Transverse colon (tissue), 4 donors: ENCODE results near the gene BMP3. TPM values are rescaled to one million over a fixed set of nuclear protein-coding genes. Genes with fewer than 3 reads are reported as not detected.

Experiments used
- DNase-seq: peaks from one replicate; pipeline ENCODE4 v3.0.0-alpha.2; 2019
- H3K27ac ChIP-seq, 4 donors: fragments of 200-600 bp; sonication (generic); 2 replicates each; pipeline ENCODE4 v1.5.1; 2016 to 2018; ENCODE audit warnings: inconsistent platforms in 4 of 4
- H3K27me3 ChIP-seq: fragments of 200-600 bp; sonication (generic); 2 replicates; pipeline ENCODE4 v1.5.1; 2017; ENCODE audit warnings: inconsistent platforms
- H3K36me3 ChIP-seq, 4 donors: fragments of 200-600 bp; sonication (generic); 2 replicates each; pipeline ENCODE4 v1.5.1; 2017 to 2019; ENCODE audit warnings: inconsistent platforms in 4 of 4
- H3K4me1 ChIP-seq, 4 donors: fragments of 200-600 bp; sonication (generic); 2 replicates each; pipeline ENCODE4 v1.5.1; 2017 to 2020; ENCODE audit warnings: inconsistent platforms in 4 of 4
- H3K4me3 ChIP-seq, 4 donors: fragments of 200-600 bp; sonication (generic); 1 replicate in 1 of 4; 2 replicates in 3 of 4; pipeline versions ENCODE4 v1.5.1 to v1.6.1; 2017 to 2019; ENCODE audit warnings: inconsistent platforms in 4 of 4
- H3K9me3 ChIP-seq, 2 donors: fragments of 200-600 bp; sonication (generic); 2 replicates each; pipeline ENCODE4 v1.5.1; 2017 to 2019; ENCODE audit warnings: inconsistent platforms in 2 of 2
- EP300 ChIP-seq: sonication (generic); formaldehyde crosslinking; IDR thresholded peaks from one replicate; pipeline ENCODE4 v1.6.1; 2017; ENCODE audit warnings: antibody characterized with exemption, low read depth
- POLR2A ChIP-seq: fragments of 450-650 bp; IDR thresholded peaks from one replicate; pipeline ENCODE4 v1.6.1; 2016; ENCODE audit warnings: antibody characterized with exemption, mild to moderate bottlenecking, moderate library complexity
- POLR2AphosphoS5 ChIP-seq, 3 donors: sonication (generic); formaldehyde crosslinking; IDR thresholded peaks; one replicate each; pipeline ENCODE4 v1.6.1; 2016; ENCODE audit warnings: antibody characterized with exemption in 3 of 3
- WGBS, 2 donors: methylation state at CpG; one replicate each; pipeline ENCODE4 v1.1.5; 2018; ENCODE audit warnings: low coverage in 1 of 2; 5-methylcytosine and 5-hydroxymethylcytosine counted together
- in situ Hi-C, 4 donors: fragments of 200-750 bp; cut with MboI; loops; one replicate each; pipeline versions ENCODE4 v1.15.0 to v1.15.1; 2017; ENCODE audit warnings: low sequenced_read_pairs in 3 of 4, low pct_ligation_motif_present in 1 of 4, low pct_unique_long_range_greater_than_20kb in 1 of 4
- intact Hi-C: fragments of 100-400 bp; cut with DNase I; formaldehyde crosslinking; loops from one replicate; pipeline ENCODE4 v1.15.1; 2023; ENCODE audit warnings: low total_unique reads
- total RNA-seq, 4 donors: library from RNA; depleted of rRNA; stranded (reverse); fragments of >200 nt; gene quantifications; one replicate each; pipeline ENCODE4 v1.1.0, GENCODE V29; 2016
- TF ChIP-seq, protein P1 (sequence below), 5 experiments: fragments of 200-600 bp in 3 of 5; fragments of 450-650 bp in 2 of 5; sonication (generic) in 3 of 5; IDR thresholded peaks; 1 replicate in 2 of 5; 2 replicates in 3 of 5; pipeline ENCODE4 v1.5.1; 2016 to 2017; ENCODE audit warnings: antibody characterized with exemption in 5 of 5, inconsistent platforms in 3 of 5, mild to moderate bottlenecking in 2 of 5, moderate library complexity in 1 of 5

Gene BMP3
- total RNA-seq, 4 donors from 2014 or later, result 4.0 to 78.8 (median 44.9) TPM

DNA sequence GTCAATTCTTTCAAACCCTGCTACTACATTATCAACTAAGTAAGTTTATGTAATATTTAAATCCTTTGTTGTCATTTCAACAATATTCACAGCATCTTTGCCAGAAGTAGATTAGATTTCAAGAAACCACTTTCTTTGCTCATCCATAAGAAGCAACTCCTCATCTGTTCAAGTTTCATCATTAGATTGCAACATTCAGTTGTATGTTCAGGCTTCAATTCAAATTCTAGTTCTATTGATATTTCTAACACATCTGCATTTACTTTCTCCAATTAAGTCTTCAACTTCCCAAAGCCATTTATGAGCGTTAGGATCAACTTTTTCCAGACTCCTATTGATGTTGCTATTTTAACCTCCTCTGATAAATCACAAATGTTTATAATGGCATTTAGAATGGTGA lies 66.1 kb downstream of the BMP3 start:
- Histone ChIP-seq H3K27me3 (no peaks in the 10 kb centered on the region), H3K27ac (no peak overlapping the region), H3K4me1 (no peaks in the 10 kb centered on the region), H3K4me3 (no peak overlapping the region), H3K9me3 (no peaks in the 10 kb centered on the region), H3K36me3 (no peaks in the 10 kb centered on the region)
- no peak for DNase-seq
- intact Hi-C loops, result no loop called here
- in situ Hi-C loops, result no loop called here
- TF ChIP-seq, protein P1, sequence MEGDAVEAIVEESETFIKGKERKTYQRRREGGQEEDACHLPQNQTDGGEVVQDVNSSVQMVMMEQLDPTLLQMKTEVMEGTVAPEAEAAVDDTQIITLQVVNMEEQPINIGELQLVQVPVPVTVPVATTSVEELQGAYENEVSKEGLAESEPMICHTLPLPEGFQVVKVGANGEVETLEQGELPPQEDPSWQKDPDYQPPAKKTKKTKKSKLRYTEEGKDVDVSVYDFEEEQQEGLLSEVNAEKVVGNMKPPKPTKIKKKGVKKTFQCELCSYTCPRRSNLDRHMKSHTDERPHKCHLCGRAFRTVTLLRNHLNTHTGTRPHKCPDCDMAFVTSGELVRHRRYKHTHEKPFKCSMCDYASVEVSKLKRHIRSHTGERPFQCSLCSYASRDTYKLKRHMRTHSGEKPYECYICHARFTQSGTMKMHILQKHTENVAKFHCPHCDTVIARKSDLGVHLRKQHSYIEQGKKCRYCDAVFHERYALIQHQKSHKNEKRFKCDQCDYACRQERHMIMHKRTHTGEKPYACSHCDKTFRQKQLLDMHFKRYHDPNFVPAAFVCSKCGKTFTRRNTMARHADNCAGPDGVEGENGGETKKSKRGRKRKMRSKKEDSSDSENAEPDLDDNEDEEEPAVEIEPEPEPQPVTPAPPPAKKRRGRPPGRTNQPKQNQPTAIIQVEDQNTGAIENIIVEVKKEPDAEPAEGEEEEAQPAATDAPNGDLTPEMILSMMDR (IDR thresholded peaks at IDR 0.05), result no peak
- TF ChIP-seq POLR2AphosphoS5 (IDR thresholded peaks at IDR 0.05) (no peak), EP300 (no peak), POLR2A (no peak)
- WGBS, 2 donors, result 80% methylated on average over 1 of the region's 1 CpG

DNA sequence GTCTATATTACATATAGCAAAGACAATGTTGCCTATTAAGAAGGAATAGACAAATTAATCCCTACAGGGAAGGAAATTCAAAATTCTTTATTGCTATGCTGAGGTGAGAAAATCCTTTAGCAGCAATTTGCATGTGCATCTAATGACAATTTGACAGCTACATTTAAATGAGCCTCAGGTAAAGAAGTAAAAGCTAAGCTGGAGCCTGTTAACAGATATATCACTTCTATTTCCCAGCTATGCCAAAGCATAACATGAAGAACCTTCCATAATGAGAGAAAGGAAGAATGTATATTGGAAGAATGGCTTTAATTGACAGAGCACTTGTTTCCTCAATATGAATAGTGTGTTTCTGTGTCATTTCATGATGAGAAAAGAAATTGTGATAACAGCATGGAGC lies 71.6 kb downstream of the BMP3 start:
- no peaks in the 10 kb centered on the region for H3K9me3 ChIP-seq
- DNase-seq, result no peak
- TF ChIP-seq POLR2AphosphoS5 (IDR thresholded peaks at IDR 0.05) (no peak), POLR2A (no peak), EP300 (no peak)
- TF ChIP-seq, protein P1 (IDR thresholded peaks at IDR 0.05), result no peak
- intact Hi-C loops, result no loop called here
- no peaks in the 10 kb centered on the region for H3K27me3 ChIP-seq
- no peak overlapping the region for H3K27ac ChIP-seq
- in situ Hi-C loops, result no loop called here
- H3K4me3 ChIP-seq, result no peak overlapping the region
- H3K36me3 ChIP-seq, result no peaks in the 10 kb centered on the region
- H3K4me1 ChIP-seq, result no peaks in the 10 kb centered on the region

DNA sequence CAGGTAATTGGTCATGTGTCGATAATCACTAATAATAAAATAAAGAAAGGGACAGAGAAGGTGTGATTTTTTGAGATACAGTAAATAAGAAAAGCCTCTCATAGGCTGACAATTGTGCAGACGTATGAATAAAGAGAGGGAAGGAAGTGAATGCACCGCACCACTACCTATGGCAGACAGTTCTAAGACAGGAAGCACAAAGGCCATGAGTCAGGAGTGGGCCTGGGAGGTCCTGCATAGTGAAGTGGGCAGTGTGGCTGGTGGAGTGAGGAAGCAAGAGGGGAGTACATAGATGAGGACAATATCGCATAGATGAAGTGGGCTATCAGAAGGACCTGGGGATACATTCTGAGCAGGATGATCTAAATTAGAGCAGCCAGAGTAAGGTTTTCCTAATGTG lies 75.6 kb downstream of the BMP3 start:
- Histone ChIP-seq H3K4me1 (peaks cover 0 to 14% (median 2%) of the 10 kb centered on the region in 4 donors), H3K27me3 (no peaks in the 10 kb centered on the region), H3K36me3 (no peaks in the 10 kb centered on the region), H3K9me3 (no peaks in the 10 kb centered on the region), H3K4me3 (no peak overlapping the region), H3K27ac (no peak overlapping the region)
- intact Hi-C loops (no loop called here), in situ Hi-C loops (no loop called here)
- TF ChIP-seq, protein P1 (IDR thresholded peaks at IDR 0.05), result no peak
- TF ChIP-seq POLR2AphosphoS5 (IDR thresholded peaks at IDR 0.05), result no peak
- no peak for TF ChIP-seq EP300
- no peak for TF ChIP-seq POLR2A
- WGBS, 2 donors, result 78 to 89% methylated on average over 4 of the region's 4 CpGs
- DNase-seq, result no peak

Other genes starting within 250 kb of the BMP3 start
- 10 to 100 TPM in 1 of 4 donors, 1 to 10 TPM in 2, not detected in 1; 8.2 to 16.0 (median 9.0) TPM for gene PRKG2, start 184.5 kb downstream of the BMP3 start, total RNA-seq